ENCODE results near the gene POLN.

DNA sequence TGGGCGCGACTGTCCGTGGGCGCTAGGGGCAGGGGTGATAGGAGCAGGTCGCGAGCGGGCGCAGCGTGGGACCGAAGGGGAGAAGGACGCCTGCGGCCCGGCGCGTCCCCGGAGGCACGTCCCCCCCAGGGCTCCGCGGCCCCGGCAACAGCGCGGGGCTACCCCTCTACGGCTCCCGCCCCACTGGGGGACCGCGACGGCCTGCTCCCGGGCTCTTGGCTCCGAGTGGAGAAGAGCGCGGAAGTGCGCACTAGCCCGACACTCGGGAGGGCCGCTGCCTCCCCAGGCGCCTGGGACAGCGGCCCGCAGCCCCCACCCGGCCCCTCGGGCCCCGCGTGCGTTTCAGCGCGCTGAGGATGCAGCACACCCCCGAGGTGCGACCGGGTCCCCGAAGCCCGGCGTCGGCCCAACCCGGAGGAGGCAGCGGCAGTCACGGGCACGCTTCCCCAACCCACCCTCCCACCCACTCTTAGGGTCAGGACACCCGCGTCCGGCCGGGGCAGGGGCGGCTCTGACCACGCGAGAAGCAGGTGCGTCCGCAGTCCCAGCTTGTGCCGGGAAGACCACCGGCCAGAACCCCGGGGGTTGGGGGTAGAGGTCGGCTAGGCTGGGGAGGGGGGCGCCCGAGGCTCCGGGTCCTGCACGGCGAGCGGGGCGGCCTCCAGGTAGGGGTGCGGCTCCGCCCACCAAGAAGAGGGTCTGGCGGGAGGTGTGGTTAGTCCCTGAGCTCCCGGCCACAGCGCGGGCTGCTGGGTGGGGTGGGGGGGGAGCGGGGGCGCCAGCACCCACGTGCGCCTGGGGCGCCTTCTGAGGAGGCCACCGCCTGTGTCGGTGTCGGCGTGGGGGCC is 201.3 kb downstream of the POLN start:
- TF ChIP-seq POLR2A (IDR thresholded peaks at IDR 0.05) (no peak), CTCF (IDR thresholded peaks at IDR 0.05) (no peak)
